VCaP (cell line): ENCODE data around the gene GPR153.

Experiments
- H3K27ac ChIP-seq: fragments of 450-650 bp; 2 replicates; pipeline ENCODE4 v1.5.1; 2017
- TF ChIP-seq, protein P1 (sequence below): fragments of 450-650 bp; conservative IDR thresholded peaks from 2 replicates; pipeline ENCODE4 v1.5.1; 2017; ENCODE audit warnings: mild to moderate bottlenecking, moderate library complexity

The GPR153 gene

DNA sequence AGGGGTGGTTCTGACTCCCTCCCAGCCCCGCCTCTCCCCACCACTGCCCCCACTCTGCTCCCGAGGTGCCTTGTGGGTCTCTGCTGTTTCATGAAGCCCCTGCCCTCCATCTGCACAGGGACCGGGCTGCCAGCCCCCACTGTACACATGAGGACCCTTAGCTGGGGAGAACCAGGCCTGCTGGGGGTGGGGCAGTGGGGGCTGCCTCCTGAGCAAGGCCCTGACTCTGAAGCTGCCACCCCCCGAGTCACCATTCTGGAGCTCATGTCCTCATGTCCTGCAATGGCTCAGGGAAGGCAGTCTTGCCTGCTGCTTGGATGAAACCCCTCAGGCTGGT, 8.6 kb downstream of the GPR153 start:
- TF ChIP-seq, protein P1, sequence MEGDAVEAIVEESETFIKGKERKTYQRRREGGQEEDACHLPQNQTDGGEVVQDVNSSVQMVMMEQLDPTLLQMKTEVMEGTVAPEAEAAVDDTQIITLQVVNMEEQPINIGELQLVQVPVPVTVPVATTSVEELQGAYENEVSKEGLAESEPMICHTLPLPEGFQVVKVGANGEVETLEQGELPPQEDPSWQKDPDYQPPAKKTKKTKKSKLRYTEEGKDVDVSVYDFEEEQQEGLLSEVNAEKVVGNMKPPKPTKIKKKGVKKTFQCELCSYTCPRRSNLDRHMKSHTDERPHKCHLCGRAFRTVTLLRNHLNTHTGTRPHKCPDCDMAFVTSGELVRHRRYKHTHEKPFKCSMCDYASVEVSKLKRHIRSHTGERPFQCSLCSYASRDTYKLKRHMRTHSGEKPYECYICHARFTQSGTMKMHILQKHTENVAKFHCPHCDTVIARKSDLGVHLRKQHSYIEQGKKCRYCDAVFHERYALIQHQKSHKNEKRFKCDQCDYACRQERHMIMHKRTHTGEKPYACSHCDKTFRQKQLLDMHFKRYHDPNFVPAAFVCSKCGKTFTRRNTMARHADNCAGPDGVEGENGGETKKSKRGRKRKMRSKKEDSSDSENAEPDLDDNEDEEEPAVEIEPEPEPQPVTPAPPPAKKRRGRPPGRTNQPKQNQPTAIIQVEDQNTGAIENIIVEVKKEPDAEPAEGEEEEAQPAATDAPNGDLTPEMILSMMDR = no peak
- no peak overlapping the region for H3K27ac ChIP-seq

DNA sequence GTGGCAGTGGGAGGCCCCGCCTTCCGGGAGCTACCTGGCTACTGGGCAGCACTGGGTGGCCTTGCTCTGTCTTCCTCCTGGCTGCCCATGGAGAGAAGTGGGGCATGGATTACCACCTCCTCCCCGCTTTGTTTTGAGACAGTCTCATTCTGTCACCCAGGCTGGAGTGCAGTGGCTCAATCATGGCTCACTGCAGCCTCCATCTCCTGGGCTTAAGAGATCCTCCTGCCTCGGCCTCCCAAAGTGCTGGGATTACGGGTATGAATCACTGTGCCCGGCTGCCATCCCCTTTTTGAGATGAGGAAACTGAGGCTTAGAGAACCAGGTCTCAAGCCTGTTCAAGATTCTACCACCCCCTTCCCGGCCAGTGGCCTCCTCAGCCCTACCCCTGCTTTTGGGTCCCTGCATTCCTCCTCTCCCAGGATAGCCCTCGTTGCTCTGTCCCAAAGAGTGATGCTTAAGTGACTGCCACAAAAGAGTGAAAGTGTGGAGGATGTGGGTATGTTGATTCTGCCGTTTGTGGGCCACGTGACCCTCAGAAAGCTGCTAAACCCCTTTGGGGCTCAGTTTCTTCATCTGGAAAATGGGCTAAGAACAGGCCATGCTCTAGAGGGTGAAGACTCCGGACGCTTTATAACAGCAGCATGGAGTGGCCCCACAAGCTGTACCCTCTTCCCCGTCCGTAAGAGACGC, 9.1 kb downstream of the GPR153 start:
- TF ChIP-seq, protein P1 = no peak
- H3K27ac ChIP-seq = no peak overlapping the region

DNA sequence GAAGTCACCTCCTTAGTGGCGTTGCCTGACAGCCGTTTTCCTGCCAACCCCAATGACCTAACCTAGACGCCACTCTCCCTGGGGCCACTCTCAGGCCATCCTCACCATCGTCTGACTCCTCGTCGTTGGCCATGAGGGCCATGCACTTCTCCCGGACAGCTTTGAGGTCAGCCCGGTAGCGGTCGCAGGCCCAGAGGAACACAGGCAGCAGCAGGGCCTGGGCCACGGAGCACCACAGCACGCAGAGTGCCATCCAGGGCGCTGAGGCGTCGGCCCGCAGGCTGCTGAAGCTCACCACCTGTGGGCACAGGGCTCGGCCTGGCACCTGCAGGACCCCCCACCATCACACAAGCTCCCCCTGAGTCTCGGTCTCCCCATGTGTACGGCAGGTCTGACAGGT, 9.7 kb downstream of the GPR153 start:
- no peak overlapping the region for H3K27ac ChIP-seq
- TF ChIP-seq, protein P1 = no peak

DNA sequence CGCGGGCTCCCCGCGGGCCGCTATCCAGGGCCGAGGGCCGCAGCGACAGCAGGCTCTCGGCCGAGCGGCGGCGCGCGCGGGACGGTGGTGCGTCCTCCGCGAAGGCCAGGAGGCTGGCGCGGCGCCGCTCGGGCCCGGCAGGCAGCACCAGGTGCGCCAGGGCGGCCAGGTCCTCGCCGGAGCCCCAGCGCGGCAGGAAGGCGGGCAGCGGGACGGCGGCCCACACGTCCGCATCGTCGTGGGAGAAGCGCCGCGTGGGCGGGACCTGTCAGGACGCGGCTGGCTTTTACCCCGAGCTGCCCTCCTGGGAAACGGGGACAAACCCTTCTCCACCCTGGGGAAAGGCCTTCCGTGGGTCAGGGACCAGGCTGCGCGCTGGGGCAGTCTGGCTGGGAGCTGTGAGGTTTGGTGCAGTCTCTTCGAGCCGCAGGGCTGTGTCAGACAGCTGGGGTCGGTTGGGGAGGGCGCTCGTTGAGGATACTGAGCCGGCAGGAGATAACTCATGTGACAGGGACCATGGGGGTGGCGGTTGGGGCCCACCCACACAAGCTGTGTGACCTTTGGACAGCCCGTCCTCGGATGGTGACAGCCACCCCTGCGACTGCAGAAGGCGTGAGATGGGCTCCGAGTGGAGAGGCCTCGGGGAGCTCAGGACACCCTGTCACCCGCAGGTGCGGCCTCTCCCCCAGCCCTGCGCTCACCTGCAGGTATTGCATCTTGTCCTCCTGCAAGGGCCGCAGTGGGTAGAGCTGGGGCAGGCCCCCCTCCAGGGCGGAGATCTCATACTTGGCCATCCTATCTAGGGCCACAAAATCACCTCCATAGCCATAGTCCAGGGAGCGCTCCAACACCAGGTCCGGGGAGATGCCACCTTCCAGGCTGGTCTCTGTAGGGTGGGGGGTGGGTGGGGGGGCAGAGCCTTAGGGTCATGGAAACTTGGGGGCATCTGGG, 10.9 kb downstream of the GPR153 start:
- peak overlapping the region; percentile 23; the same call in 1 of the 2 replicates for H3K27ac ChIP-seq
- TF ChIP-seq, protein P1 = no peak

DNA sequence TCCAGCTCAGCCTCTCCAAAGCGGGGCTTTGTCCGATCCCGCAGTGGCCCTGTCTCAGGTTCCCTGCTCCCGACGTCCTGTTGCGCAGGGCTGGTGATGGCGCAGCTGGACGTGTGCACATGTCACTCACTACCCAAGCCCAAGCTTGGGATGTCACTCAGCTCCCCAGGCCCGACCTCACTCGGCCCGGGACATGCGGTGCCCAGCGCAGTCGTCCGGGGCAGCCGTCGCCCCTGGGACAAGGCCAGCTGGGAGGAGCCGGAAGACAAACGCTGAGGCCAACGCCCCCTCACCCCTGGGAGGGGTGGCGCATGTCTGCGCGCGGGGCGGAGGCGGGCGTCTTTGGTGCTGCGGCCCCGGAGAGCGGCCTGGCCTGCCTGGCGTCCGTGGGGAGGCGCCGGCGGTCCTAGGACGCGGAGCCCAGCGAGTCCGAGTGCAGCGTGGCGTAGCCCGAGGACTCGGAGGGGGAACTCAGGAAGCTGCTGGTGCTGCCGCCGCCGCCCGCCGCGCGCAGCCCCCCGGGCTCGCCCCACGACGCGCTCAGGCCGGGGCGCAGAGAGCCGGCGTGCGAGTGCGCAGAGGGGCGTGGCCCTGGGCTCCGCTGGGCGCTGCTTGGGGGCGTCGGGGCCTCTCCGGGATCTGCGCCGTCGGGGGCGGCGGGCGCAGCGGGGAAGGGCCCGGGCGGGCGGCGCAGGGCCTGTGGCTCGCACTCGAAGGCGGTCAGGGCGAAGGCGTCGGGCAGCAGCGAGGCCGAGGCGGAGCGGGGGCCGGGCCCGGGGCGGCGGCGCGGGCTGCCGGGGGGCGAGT, 11.8 kb downstream of the GPR153 start:
- TF ChIP-seq, protein P1 = 0 out of 2 replicates have a peak, but pooled peaks have one; percentile 18
- peak overlapping the region; percentile 23; the same call in 1 of the 2 replicates for H3K27ac ChIP-seq

DNA sequence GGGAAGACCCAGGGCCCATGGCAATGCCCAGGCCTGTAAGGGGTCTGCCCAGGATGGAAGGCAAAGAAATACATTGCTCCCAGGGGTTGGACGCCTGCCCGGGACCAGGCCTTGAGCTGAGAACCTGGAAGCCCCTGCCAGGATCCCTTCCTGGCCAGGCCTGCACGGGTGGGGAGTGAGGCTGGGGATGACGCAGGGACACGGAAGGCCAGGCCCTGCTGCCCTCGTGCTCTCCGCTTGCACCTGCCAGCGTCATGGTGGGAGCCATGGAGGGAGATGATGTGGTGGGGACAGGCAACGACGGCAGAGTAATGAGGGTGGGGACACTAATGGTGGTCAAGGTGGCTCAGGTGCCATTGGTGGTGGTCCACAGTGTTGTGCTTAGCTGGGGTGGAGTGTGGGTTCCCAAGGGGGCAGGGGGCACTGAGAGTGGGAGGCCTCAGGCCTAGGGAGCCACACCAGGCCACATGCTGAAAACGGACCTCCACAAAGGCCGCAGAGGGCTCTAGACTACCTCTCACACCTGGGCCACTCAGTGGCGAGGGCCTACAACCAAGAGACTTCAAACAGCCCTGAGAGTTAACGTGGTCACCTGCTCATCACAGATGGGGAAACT, 12.6 kb downstream of the GPR153 start:
- TF ChIP-seq, protein P1 = no peak
- H3K27ac ChIP-seq = peak overlapping the region; percentile 23; the same call in 1 of the 2 replicates
